Activated CD4-positive, alpha-beta T cell treated with anti-CD3 and anti-CD28 coated beads, Interleukin-2, amount 10 ng/mL, durations not matched to agents 24 days and 14 days (primary cell): ENCODE measurements around the gene UGT1A6. TPM values are rescaled to one million over a fixed set of nuclear protein-coding genes. Genes with fewer than 3 reads are reported as not detected.

Experiments used
- DNase-seq: peaks from one replicate; pipeline ENCODE4 v3.0.0; 2022
- H3K27ac Mint-ChIP-seq: one replicate; pipeline ENCODE4 v1.8.0; 2022; ENCODE audit warnings: mild to moderate bottlenecking, mixed read lengths
- H3K27me3 Mint-ChIP-seq: one replicate; pipeline ENCODE4 v1.8.0; 2022; ENCODE audit warnings: mixed read lengths
- H3K36me3 Mint-ChIP-seq: one replicate; pipeline ENCODE4 v1.8.0; 2022; ENCODE audit warnings: low read depth, mild to moderate bottlenecking, mixed read lengths
- H3K4me1 Mint-ChIP-seq: one replicate; pipeline ENCODE4 v1.8.0; 2021; ENCODE audit warnings: mixed read lengths
- H3K4me3 Mint-ChIP-seq: one replicate; pipeline ENCODE4 v1.8.0; 2022; ENCODE audit warnings: mild to moderate bottlenecking, moderate library complexity, mixed read lengths
- H3K9me3 Mint-ChIP-seq: one replicate; pipeline ENCODE4 v1.8.0; 2021; ENCODE audit warnings: mixed read lengths
- intact Hi-C: fragments of 100-400 bp; cut with micrococcal nuclease; formaldehyde crosslinking; loops from one replicate; pipeline ENCODE4 v1.15.1; 2023
- total RNA-seq: library from RNA; stranded (reverse); gene quantifications from 2 replicates; pipeline ENCODE4 v1.2.3, GENCODE V29; 2022

Gene UGT1A6
- total RNA-seq, 1 donor from 2014 or later: not detected

- Mint-ChIP-seq H3K27me3 (no peaks in the 10 kb centered on the region), H3K27ac (no peak overlapping the region), H3K4me3 (no peak overlapping the region), H3K9me3 (peaks cover 16% of the 10 kb centered on the region), H3K36me3 (no peaks in the 10 kb centered on the region), H3K4me1 (no peaks in the 10 kb centered on the region)
- no peak for DNase-seq
- intact Hi-C loops: no loop called here
Measured at GRCh38 chr2:233775414-233775813, 82.7 kb downstream of the UGT1A6 start.

DNA sequence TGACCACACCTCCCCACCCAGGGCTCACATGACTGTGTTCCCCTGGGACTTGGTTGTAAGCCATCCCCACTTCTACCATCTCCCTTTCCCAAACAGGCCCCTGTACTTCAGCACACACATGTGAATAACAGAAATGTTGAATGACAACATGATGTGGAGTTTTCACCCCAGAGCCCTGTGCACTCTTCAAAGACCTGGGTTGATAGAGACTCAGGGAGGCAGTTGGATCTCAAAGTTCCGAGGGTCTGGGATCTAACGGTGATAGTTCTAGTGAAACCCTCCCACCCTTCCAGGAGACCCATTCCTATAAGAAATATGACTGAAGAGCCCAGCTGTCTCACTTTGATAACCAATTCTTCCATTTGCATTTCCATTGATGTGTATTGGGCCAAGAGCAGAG, 85.3 kb downstream of the UGT1A6 start, which contains the start of gene MROH2A:
Gene MROH2A, plus strand, starts transcription at position 301 of the 400 bp plus-strand sequence. CDS start 1,029 bp downstream, outside the sequence.
- H3K36me3 Mint-ChIP-seq: no peaks in the 10 kb centered on the region
- no peak within 1 kb of the TSS for H3K4me3 Mint-ChIP-seq
- H3K27ac Mint-ChIP-seq: no peak within 1 kb of the TSS
- peaks cover 16% of the 10 kb centered on the region for H3K9me3 Mint-ChIP-seq
- no peak for DNase-seq
- peaks cover 10% of the 10 kb centered on the region for H3K27me3 Mint-ChIP-seq
- no peaks in the 10 kb centered on the region for H3K4me1 Mint-ChIP-seq
- intact Hi-C loops: no loop called here

GRCh38 chr2:233779722-233780121, 87.0 kb downstream of the UGT1A6 start:
- no peak overlapping the region for H3K27ac Mint-ChIP-seq
- no peak for DNase-seq
- peaks cover 10% of the 10 kb centered on the region for H3K27me3 Mint-ChIP-seq
- no peak overlapping the region for H3K4me3 Mint-ChIP-seq
- no peaks in the 10 kb centered on the region for H3K36me3 Mint-ChIP-seq
- intact Hi-C loops: no loop called here
- H3K9me3 Mint-ChIP-seq: peaks cover 16% of the 10 kb centered on the region
- H3K4me1 Mint-ChIP-seq: no peaks in the 10 kb centered on the region

- H3K9me3 Mint-ChIP-seq: peaks cover 12% of the 10 kb centered on the region
- intact Hi-C loops: no loop called here
- DNase-seq: no peak
- no peak overlapping the region for H3K27ac Mint-ChIP-seq
- H3K4me3 Mint-ChIP-seq: no peak overlapping the region
- H3K36me3 Mint-ChIP-seq: no peaks in the 10 kb centered on the region
- H3K4me1 Mint-ChIP-seq: no peaks in the 10 kb centered on the region
- peaks cover 10% of the 10 kb centered on the region for H3K27me3 Mint-ChIP-seq
Measured at GRCh38 chr2:233780771-233781170, 88.1 kb downstream of the UGT1A6 start.

- intact Hi-C loops: no loop called here
- H3K4me3 Mint-ChIP-seq: no peak overlapping the region
- H3K4me1 Mint-ChIP-seq: no peaks in the 10 kb centered on the region
Measured at GRCh38 chr2:233789554-233789953, 96.9 kb downstream of the UGT1A6 start.

DNA sequence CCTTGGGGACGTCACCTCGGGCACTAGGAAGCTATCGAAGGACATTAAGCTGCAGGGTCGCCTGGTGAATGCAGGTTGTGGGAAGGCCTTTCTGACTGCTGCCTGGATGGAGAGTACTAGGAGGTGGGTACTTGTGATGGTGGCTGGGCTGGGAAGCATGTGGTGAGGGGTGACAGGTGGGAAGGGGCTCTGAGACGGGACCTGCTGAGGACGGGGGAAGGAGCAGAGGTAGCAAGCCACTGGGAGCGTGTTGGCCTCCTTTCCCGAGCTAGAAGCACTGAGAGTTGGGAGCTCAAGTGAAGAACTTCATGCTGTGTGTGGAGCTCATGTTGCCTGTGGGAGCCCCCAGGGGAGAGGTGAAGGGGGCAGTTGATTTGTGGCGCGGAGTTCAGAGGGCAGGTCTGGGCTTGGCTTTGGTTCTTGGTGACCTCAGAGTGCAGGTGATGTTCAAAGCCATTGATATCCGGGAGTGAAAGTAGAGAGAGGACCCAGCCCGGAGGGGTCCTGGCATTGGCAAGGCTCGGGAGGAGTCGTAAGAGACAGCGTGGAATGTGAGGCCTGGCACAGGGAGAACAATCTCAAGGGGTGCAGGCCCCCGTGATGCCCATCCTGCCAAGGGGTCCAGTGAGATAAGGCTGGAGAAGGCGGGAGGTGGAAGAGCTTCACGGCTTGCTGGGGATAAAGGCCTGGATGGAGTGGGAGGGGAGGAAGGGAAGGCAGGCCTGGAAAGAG, 98.6 kb downstream of the UGT1A6 start:
- Mint-ChIP-seq H3K27ac (no peak overlapping the region), H3K36me3 (no peaks in the 10 kb centered on the region), H3K4me1 (no peaks in the 10 kb centered on the region), H3K9me3 (no peaks in the 10 kb centered on the region), H3K4me3 (no peak overlapping the region), H3K27me3 (no peaks in the 10 kb centered on the region)
- no peak for DNase-seq
- intact Hi-C loops: no loop called here

More at GRCh38 chr2:233789554-233789953, 96.9 kb downstream of the UGT1A6 start:
- no peaks in the 10 kb centered on the region for H3K27me3 Mint-ChIP-seq
- no peaks in the 10 kb centered on the region for H3K9me3 Mint-ChIP-seq
- H3K27ac Mint-ChIP-seq: no peak overlapping the region
- H3K36me3 Mint-ChIP-seq: no peaks in the 10 kb centered on the region
- DNase-seq: no peak

DNA sequence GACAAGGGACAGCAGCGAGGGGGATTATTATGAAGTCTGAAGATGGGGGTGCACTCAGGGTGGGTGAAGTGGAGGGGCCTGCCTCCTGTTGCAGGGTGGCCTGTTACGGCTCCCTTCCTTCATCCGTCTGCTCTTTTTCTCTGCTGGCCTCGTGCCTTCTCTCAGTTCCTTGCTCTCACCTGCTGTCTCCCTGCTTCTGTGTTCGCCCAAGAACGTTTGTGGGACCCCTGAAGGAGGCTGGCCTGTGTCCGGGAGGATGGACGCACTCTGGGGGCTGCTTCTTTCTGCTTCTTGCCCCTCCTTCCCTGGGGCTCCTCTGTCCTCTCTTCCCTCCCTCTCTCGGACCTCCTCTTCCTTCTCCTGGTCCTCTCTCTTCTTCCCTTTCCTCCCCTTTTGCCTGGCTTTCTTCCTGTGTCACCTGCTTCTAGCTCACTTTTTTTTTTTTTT, 99.2 kb downstream of the UGT1A6 start:
- Mint-ChIP-seq H3K36me3 (no peaks in the 10 kb centered on the region), H3K4me1 (no peaks in the 10 kb centered on the region), H3K27me3 (no peaks in the 10 kb centered on the region)

GRCh38 chr2:233792720-233793119, 100.0 kb downstream of the UGT1A6 start:
- Mint-ChIP-seq H3K36me3 (no peaks in the 10 kb centered on the region), H3K9me3 (no peaks in the 10 kb centered on the region), H3K4me3 (no peak overlapping the region), H3K27ac (no peak overlapping the region), H3K4me1 (no peaks in the 10 kb centered on the region), H3K27me3 (no peaks in the 10 kb centered on the region)
- intact Hi-C loops: no loop called here
- DNase-seq: no peak

More for the DNA sequence above, 99.2 kb downstream of the UGT1A6 start:
- intact Hi-C loops: no loop called here
- Mint-ChIP-seq H3K9me3 (no peaks in the 10 kb centered on the region), H3K27ac (no peak overlapping the region), H3K4me3 (no peak overlapping the region)
- no peak for DNase-seq

GRCh38 chr2:233793465-233794127, 100.9 kb downstream of the UGT1A6 start:
- no peak overlapping the region for H3K27ac Mint-ChIP-seq
- H3K36me3 Mint-ChIP-seq: no peaks in the 10 kb centered on the region
- no peak for DNase-seq
- H3K9me3 Mint-ChIP-seq: no peaks in the 10 kb centered on the region
- no peaks in the 10 kb centered on the region for H3K27me3 Mint-ChIP-seq
- intact Hi-C loops: no loop called here
- no peaks in the 10 kb centered on the region for H3K4me1 Mint-ChIP-seq
- no peak overlapping the region for H3K4me3 Mint-ChIP-seq

- H3K27ac Mint-ChIP-seq: no peak overlapping the region
Measured at GRCh38 chr2:233794128-233794658, 101.5 kb downstream of the UGT1A6 start.

GRCh38 chr2:233795735-233796171, 103.1 kb downstream of the UGT1A6 start:
- intact Hi-C loops: no loop called here
- H3K4me1 Mint-ChIP-seq: no peaks in the 10 kb centered on the region
- H3K4me3 Mint-ChIP-seq: no peak overlapping the region
- H3K9me3 Mint-ChIP-seq: no peaks in the 10 kb centered on the region
- H3K36me3 Mint-ChIP-seq: no peaks in the 10 kb centered on the region
- H3K27me3 Mint-ChIP-seq: no peaks in the 10 kb centered on the region
- no peak for DNase-seq
- no peak overlapping the region for H3K27ac Mint-ChIP-seq

More at GRCh38 chr2:233794128-233794658, 101.5 kb downstream of the UGT1A6 start:
- Mint-ChIP-seq H3K36me3 (no peaks in the 10 kb centered on the region), H3K27me3 (no peaks in the 10 kb centered on the region), H3K9me3 (no peaks in the 10 kb centered on the region), H3K4me3 (no peak overlapping the region), H3K4me1 (no peaks in the 10 kb centered on the region)
- intact Hi-C loops: no loop called here
- no peak for DNase-seq

DNA sequence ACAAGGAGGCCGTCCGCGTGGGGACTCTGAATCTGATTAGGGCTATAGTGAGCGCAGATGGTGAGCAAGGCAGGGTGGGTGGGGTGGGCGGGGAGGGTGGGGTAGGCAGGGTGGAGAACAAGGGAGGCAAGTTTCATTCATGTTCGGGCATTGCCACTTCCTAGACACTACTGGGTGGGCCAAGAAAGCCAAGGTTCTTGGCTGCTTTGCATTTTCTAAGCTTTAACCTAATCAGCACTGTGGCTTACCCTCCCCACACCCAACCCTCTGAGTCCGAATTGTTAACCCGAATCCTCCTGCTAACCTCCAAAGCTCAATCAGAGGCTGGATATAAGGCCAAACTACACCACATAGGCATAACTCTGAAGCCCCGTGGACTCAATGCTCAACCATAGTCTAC, 103.6 kb downstream of the UGT1A6 start:
- H3K4me3 Mint-ChIP-seq: no peak overlapping the region
- H3K27ac Mint-ChIP-seq: no peak overlapping the region
- intact Hi-C loops: no loop called here
- DNase-seq: no peak
- no peaks in the 10 kb centered on the region for H3K36me3 Mint-ChIP-seq
- H3K27me3 Mint-ChIP-seq: no peaks in the 10 kb centered on the region
- no peaks in the 10 kb centered on the region for H3K9me3 Mint-ChIP-seq
- no peaks in the 10 kb centered on the region for H3K4me1 Mint-ChIP-seq

- Mint-ChIP-seq H3K4me1 (no peaks in the 10 kb centered on the region), H3K9me3 (no peaks in the 10 kb centered on the region), H3K36me3 (no peaks in the 10 kb centered on the region), H3K27me3 (no peaks in the 10 kb centered on the region), H3K27ac (no peak overlapping the region), H3K4me3 (no peak overlapping the region)
- no peak for DNase-seq
- intact Hi-C loops: no loop called here
Measured at GRCh38 chr2:233798335-233799086, 105.8 kb downstream of the UGT1A6 start.
